B cell (primary cell): ENCODE data around the gene SLC9A9.

ENCODE experiments used
- CTCF ChIP-seq: fragments of 200-600 bp; IDR thresholded peaks from one replicate; pipeline ENCODE4 v1.8.0; 2022; ENCODE audit warnings: antibody characterized with exemption, mild to moderate bottlenecking
- EZH2 ChIP-seq: IDR thresholded peaks from 2 replicates; pipeline ENCODE4 v1.6.1; 2012; ENCODE audit warnings: borderline replicate concordance, low read depth, mild to moderate bottlenecking, moderate library complexity, low read length; ENCODE audit not compliant: insufficient read depth, poor library complexity, severe bottlenecking

GRCh38 chr3:143287403-143287802, 560.9 kb downstream of the SLC9A9 start:
- TF ChIP-seq CTCF = no peak
- TF ChIP-seq EZH2 = no peak
